OCI-LY7 (cell line): ENCODE data around the gene RPH3AL. TPM values are rescaled to one million over a fixed set of nuclear protein-coding genes. Genes with fewer than 3 reads are reported as not detected.
"Not testable (repeated sequence)": the region's sequence is repeated elsewhere in the genome, so short reads cannot be mapped to it uniquely, and the experiment has no call there.

Experiments
- BruUV-seq: library from RNA; stranded (reverse); fragments of 400-500 nt; replicated peaks from 2 replicates; lab custom pipeline; 2021; lab: Mats Ljungman, UMichigan
- CTCF ChIA-PET: fragments of 300-600 bp; sonication (Branson Sonifier 250); formaldehyde crosslinking; loops from one replicate; lab custom pipeline; 2022; ENCODE audit warnings: antibody characterized with exemption; ENCODE audit not compliant: unreplicated experiment; lab: Charles Lee
- POLR2A ChIA-PET: fragments of 300-600 bp; sonication (Branson Sonifier 250); formaldehyde crosslinking; loops from one replicate; lab custom pipeline; 2022; ENCODE audit warnings: antibody characterized with exemption; lab: Charles Lee
- DNase-seq: peaks from one replicate; pipeline ENCODE4 v3.0.0-alpha.2; 2015; ENCODE audit warnings: low spot score
- H2AFZ ChIP-seq: fragments of 200-600 bp; sonication (generic), shearing (Covaris generic); 2 replicates; pipeline ENCODE4 v1.6.1; 2014; ENCODE audit warnings: mild to moderate bottlenecking, antibody characterized with exemption, low read length, moderate library complexity
- H3K27ac ChIP-seq: fragments of 200-600 bp; sonication (generic); 2 replicates; pipeline ENCODE4 v1.5.1; 2014; ENCODE audit warnings: mixed run types, low read depth, mild to moderate bottlenecking, moderate library complexity, low read length, inconsistent platforms; ENCODE audit not compliant: poor library complexity, severe bottlenecking
- H3K36me3 ChIP-seq: fragments of 200-600 bp; sonication (generic); 2 replicates; pipeline ENCODE4 v1.6.1; 2014; ENCODE audit warnings: mild to moderate bottlenecking, antibody characterized with exemption, low read length, moderate library complexity, mixed read lengths; ENCODE audit not compliant: insufficient read depth
- H3K4me1 ChIP-seq: fragments of 200-600 bp; sonication (generic); 2 replicates; pipeline ENCODE4 v1.5.1; 2014; ENCODE audit warnings: mild to moderate bottlenecking, low read length; ENCODE audit not compliant: insufficient read depth, poor library complexity, severe bottlenecking
- H3K4me2 ChIP-seq: fragments of 200-600 bp; sonication (generic); 2 replicates; pipeline ENCODE4 v1.6.1; 2014; ENCODE audit warnings: mild to moderate bottlenecking, low read length
- H3K4me3 ChIP-seq: fragments of 200-600 bp; sonication (generic); 2 replicates; pipeline ENCODE4 v1.5.1; 2014; ENCODE audit warnings: mild to moderate bottlenecking, low read depth, low read length; ENCODE audit not compliant: poor library complexity, severe bottlenecking
- H3K79me2 ChIP-seq: fragments of 200-600 bp; sonication (generic); 2 replicates; pipeline ENCODE4 v1.6.1; 2016; ENCODE audit warnings: low read depth, mild to moderate bottlenecking, low read length, moderate library complexity, mixed read lengths; ENCODE audit not compliant: insufficient read depth
- H3K9me2 ChIP-seq: fragments of 200-600 bp; sonication (generic); 2 replicates; pipeline ENCODE4 v1.6.1; 2016; ENCODE audit warnings: mild to moderate bottlenecking, low read length, mixed read lengths; ENCODE audit not compliant: insufficient read depth
- H3K9me3 ChIP-seq: fragments of 200-600 bp; sonication (generic); 2 replicates; pipeline ENCODE4 v1.6.1; 2014; ENCODE audit warnings: mild to moderate bottlenecking, mixed run types, low read length, mixed read lengths
- H4K20me1 ChIP-seq: fragments of 200-600 bp; sonication (generic); 2 replicates; pipeline ENCODE4 v1.6.1; 2014; ENCODE audit warnings: mild to moderate bottlenecking, antibody characterized with exemption, low read length, moderate library complexity, mixed read lengths; ENCODE audit not compliant: insufficient read depth
- EZH2phosphoT487 ChIP-seq: fragments of 200-600 bp; sonication (generic); IDR thresholded peaks from 2 replicates; pipeline ENCODE4 v1.6.1; 2018; ENCODE audit warnings: low read depth, borderline replicate concordance, mild to moderate bottlenecking, mixed run types, antibody characterized with exemption, low read length, moderate library complexity, mixed read lengths
- intact Hi-C: fragments of 100-400 bp; cut with micrococcal nuclease; formaldehyde crosslinking; loops from one replicate; pipeline ENCODE4 v1.10.0; 2022; ENCODE audit not compliant: unreplicated experiment
- total RNA-seq, 2 experiments: library from RNA; depleted of rRNA in 1 of 2; stranded (reverse); fragments of >200 nt in 1 of 2; shearing (Covaris generic) in 1 of 2; gene quantifications; 2 replicates each; pipeline ENCODE4 v1.2.3, GENCODE V29; 2014 to 2022
- TF ChIP-seq, protein P1 (sequence below): fragments of 200-600 bp; sonication (generic); conservative IDR thresholded peaks from 2 replicates; pipeline ENCODE4 v1.5.1; 2014; ENCODE audit warnings: mild to moderate bottlenecking, antibody characterized with exemption, low read length, moderate library complexity, mixed read lengths

RPH3AL gene
- total RNA-seq, 2 experiments from 2014 or later, result 1.0 to 2.2 TPM

DNA sequence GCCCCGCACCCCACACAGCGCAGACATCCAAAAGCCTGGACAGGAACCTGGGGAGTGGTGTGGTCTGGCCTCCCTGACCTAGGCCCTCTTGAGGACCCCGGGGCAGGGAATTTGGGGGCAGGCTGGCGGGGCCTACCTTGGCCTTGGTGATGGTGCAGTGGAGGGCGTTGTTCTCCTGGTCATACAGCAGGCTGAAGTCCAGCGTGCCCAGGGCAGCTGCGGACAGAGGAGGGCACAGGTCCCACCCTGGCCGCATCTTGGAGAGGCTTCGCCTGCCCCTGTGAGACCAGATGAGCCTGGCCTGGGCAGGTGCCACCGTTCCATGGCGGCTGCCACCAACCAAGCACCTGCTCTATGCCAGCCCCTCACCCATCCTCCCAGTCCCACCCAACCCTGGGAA is 180.2 kb downstream of the RPH3AL start:
- Histone ChIP-seq H3K4me2 (no peak overlapping the region), H3K9me2 (no peaks in the 10 kb centered on the region), H3K27ac (no peak overlapping the region), H4K20me1 (no peaks in the 10 kb centered on the region), H2AFZ (no peak overlapping the region), H3K36me3 (no peaks in the 10 kb centered on the region), H3K4me3 (no peak overlapping the region), H3K79me2 (no peaks in the 10 kb centered on the region), H3K4me1 (peaks cover 7% of the 10 kb centered on the region), H3K9me3 (no peaks in the 10 kb centered on the region)
- DNase-seq, result no peak
- intact Hi-C loops, result no loop called here
- CTCF ChIA-PET, result no interaction called here
- BruUV-seq, result no TSS peak
- TF ChIP-seq, protein P1, sequence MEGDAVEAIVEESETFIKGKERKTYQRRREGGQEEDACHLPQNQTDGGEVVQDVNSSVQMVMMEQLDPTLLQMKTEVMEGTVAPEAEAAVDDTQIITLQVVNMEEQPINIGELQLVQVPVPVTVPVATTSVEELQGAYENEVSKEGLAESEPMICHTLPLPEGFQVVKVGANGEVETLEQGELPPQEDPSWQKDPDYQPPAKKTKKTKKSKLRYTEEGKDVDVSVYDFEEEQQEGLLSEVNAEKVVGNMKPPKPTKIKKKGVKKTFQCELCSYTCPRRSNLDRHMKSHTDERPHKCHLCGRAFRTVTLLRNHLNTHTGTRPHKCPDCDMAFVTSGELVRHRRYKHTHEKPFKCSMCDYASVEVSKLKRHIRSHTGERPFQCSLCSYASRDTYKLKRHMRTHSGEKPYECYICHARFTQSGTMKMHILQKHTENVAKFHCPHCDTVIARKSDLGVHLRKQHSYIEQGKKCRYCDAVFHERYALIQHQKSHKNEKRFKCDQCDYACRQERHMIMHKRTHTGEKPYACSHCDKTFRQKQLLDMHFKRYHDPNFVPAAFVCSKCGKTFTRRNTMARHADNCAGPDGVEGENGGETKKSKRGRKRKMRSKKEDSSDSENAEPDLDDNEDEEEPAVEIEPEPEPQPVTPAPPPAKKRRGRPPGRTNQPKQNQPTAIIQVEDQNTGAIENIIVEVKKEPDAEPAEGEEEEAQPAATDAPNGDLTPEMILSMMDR, result no peak
- POLR2A ChIA-PET, result no interaction called here

DNA sequence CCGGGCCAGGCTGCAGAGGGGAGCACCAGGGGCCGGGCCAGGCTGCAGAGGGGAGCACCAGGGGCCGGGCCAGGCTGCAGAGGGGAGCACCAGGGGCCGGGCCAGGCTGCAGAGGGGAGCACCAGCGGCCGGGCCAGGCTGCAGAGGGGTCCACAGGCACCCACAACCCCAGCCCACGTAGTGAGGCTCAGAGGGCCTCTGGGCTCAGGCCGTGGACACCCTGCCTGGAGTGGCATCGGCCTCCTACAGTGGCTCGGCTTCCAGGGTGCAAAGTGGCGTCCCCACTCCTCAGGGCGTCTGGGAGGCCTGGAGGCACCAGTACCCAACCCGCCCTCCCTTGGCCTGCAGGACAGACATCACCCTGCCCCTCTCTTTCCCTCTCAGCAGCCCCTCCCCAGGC is 180.7 kb downstream of the RPH3AL start:
- no peaks in the 10 kb centered on the region for H4K20me1 ChIP-seq
- ChIA-PET CTCF (no interaction called here), POLR2A (no interaction called here)
- DNase-seq, result no peak
- no peak overlapping the region for H3K4me3 ChIP-seq
- peaks cover 7% of the 10 kb centered on the region for H3K4me1 ChIP-seq
- BruUV-seq, result no TSS peak
- H3K79me2 ChIP-seq, result no peaks in the 10 kb centered on the region
- no peaks in the 10 kb centered on the region for H3K9me3 ChIP-seq
- no peaks in the 10 kb centered on the region for H3K9me2 ChIP-seq
- intact Hi-C loops, result no loop called here
- TF ChIP-seq, protein P1, result no peak
- no peak for TF ChIP-seq EZH2phosphoT487
- no peak overlapping the region for H3K27ac ChIP-seq
- no peak overlapping the region for H2AFZ ChIP-seq
- no peaks in the 10 kb centered on the region for H3K36me3 ChIP-seq
- no peak overlapping the region for H3K4me2 ChIP-seq

- no peak for DNase-seq
- POLR2A ChIA-PET, result no interaction called here
- TF ChIP-seq, protein P1, result no peak
- no peak for TF ChIP-seq EZH2phosphoT487
- Histone ChIP-seq H3K27ac (no peak overlapping the region), H3K36me3 (no peaks in the 10 kb centered on the region), H3K9me3 (no peaks in the 10 kb centered on the region), H3K9me2 (no peaks in the 10 kb centered on the region), H4K20me1 (no peaks in the 10 kb centered on the region), H2AFZ (no peak overlapping the region), H3K79me2 (no peaks in the 10 kb centered on the region), H3K4me3 (no peak overlapping the region), H3K4me2 (no peak overlapping the region), H3K4me1 (peaks cover under 1% of the 10 kb centered on the region)
- CTCF ChIA-PET, result no interaction called here
- intact Hi-C loops, result no loop called here
- BruUV-seq, result no TSS peak
Measured at GRCh38 chr17:170130-170670, 182.4 kb downstream of the RPH3AL start.

DNA sequence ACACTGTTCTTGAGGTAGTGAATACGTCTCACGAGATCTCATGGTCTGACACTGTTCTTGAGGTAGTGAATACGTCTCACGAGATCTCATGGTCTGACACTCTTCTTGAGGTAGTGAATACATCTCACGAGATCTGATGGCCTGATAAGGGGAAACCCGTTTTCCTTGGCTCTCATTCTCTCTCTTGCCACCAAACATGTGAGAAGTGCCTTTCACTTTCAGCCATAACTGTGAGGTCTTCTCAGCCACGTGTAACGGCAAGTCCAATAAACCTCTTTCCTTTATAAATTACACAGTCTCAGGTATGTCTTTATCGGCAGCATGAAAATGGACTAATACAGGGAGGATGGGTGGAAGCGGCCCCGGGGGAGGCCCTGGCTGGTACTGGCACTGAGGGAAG is 184.0 kb downstream of the RPH3AL start:
- POLR2A ChIA-PET, H3K27ac ChIP-seq, H3K79me2 ChIP-seq, DNase-seq, H3K9me3 ChIP-seq, H3K4me3 ChIP-seq, H2AFZ ChIP-seq, H3K4me2 ChIP-seq, CTCF ChIA-PET, BruUV-seq, H4K20me1 ChIP-seq, intact Hi-C loops, H3K9me2 ChIP-seq, H3K4me1 ChIP-seq, H3K36me3 ChIP-seq: not testable (repeated sequence)
